Ovary (tissue), 9 donors: Measurements from ENCODE around the gene TFF2. TPM values are rescaled to one million over a fixed set of nuclear protein-coding genes. Genes with fewer than 3 reads are reported as not detected.

Experiments used
- DNase-seq, 5 donors: peaks; one replicate each; pipeline ENCODE4 v3.0.0-alpha.2; 2019 to 2020
- H3K27ac ChIP-seq, 2 donors: fragments of 200-600 bp; one replicate each; pipeline versions ENCODE4 v1.5.1 to v1.8.0; 2019 to 2022
- H3K27me3 ChIP-seq: fragments of 200-600 bp; one replicate; pipeline ENCODE4 v1.8.0; 2022
- H3K36me3 ChIP-seq: fragments of 200-600 bp; sonication (generic); one replicate; pipeline ENCODE4 v1.5.1; 2019
- H3K4me1 ChIP-seq: one replicate; pipeline ENCODE4 v1.8.1; 2013; ENCODE audit warnings: mild to moderate bottlenecking, moderate library complexity; ENCODE audit not compliant: insufficient read depth
- H3K4me3 ChIP-seq: fragments of 200-600 bp; sonication (generic); one replicate; pipeline ENCODE4 v1.5.1; 2017
- H3K9me3 ChIP-seq, 2 donors: fragments of 200-600 bp in 1 of 2; sonication (generic) in 1 of 2; one replicate each; pipeline versions ENCODE4 v1.5.1 to v1.8.1; 2013 to 2019; ENCODE audit warnings: mild to moderate bottlenecking in 1 of 2, moderate library complexity in 1 of 2
- CTCF ChIP-seq, 3 donors: fragments of 450-650 bp in 2 of 3; fragments of 200-600 bp in 1 of 3; IDR thresholded peaks; one replicate each; pipeline versions ENCODE4 v1.5.1 to v1.8.0; 2016 to 2022; ENCODE audit warnings: antibody characterized with exemption in 3 of 3, mild to moderate bottlenecking in 1 of 3
- EP300 ChIP-seq: sonication (generic); formaldehyde crosslinking; IDR thresholded peaks from one replicate; pipeline ENCODE4 v1.6.1; 2017; ENCODE audit warnings: antibody characterized with exemption
- POLR2A ChIP-seq: fragments of 450-650 bp; IDR thresholded peaks from one replicate; pipeline ENCODE4 v1.6.1; 2017; ENCODE audit warnings: antibody characterized with exemption, mild to moderate bottlenecking, moderate library complexity
- WGBS, 3 donors: extraction: QIAGEN DNeasy Blood & Tissue Kit in 1 of 3; methylation state at CpG; one replicate each; pipeline versions ENCODE4 v1.1.5 to v1.1.7; 2013 to 2017; 5-methylcytosine and 5-hydroxymethylcytosine counted together
- intact Hi-C, 4 donors: fragments of 100-400 bp; cut with DNase I; formaldehyde crosslinking; loops; one replicate each; pipeline versions ENCODE4 v1.11.0 to v1.15.1; 2022 to 2023
- polyA plus RNA-seq, 2 donors: library from polyadenylated mRNA; stranded (reverse); fragments of 200-250 nt in 1 of 2; fragments of 350-450 nt in 1 of 2; fragmentation: Illumina TruSeq in 1 of 2; extraction: RNeasy Lipid Tissue Mini Kit (QIAGEN cat#74804) in 1 of 2; gene quantifications; one replicate each; pipeline ENCODE4 v1.2.3, GENCODE V29; 2013 to 2014
- total RNA-seq, 7 donors: library from RNA; depleted of rRNA in 2 of 7; stranded (reverse); fragments of >200 nt in 2 of 7; fragmentation: NEBNext Ultra II Directional in 3 of 7; extraction: Animal tissue kit (Norgen Biotek cat#: 25700) in 3 of 7; gene quantifications; one replicate each; pipeline versions ENCODE4 v1.1.0 to v1.2.4, GENCODE V29; 2016 to 2023
- donor health status: DM: no; HTN: no; CAD: no; lungs with moderate emphysema.
- donor health status: DM: no; HTN: no; CAD: no.
- donor health status: Bipolar disorder and iron deficiency.
- donor health status: DM: yes; HTN: yes; CAD: no.
- donor health status: DM: no; HTN: no; CAD: no.
- donor health status: DM: yes; HTN: yes; CAD: no.

Gene TFF2
- total and polyA plus RNA-seq, 9 donors, result 0.31 to 3.7 TPM; not detected in 7

DNA sequence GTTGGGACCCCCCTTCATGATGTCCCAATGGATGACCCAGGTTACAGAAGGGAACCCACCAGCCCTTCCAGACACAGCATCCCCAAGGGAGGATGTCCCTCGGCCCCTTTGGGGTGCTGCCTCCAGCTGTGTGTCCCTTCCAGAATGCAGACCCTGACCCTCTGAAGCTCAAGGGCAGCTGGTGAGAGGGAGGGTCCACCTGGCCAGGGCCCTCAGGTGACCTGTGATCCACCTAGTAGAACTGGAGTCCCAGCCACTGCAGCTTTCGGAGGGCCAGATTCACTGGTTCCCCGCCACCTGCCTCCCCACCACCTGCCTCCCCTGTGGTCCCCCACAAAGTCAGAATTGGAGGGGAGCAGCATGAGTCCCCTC is 25.2 kb upstream of the TFF2 start:
- TF ChIP-seq EP300 (no peak), CTCF (IDR thresholded peaks at IDR 0.05) (no peak), POLR2A (no peak)
- no peaks in the 10 kb centered on the region for H3K36me3 ChIP-seq
- no peaks in the 10 kb centered on the region for H3K9me3 ChIP-seq
- intact Hi-C loops, result no loop called here
- 57 to 79% (median 74%) methylated on average over 3 of the region's 3 CpGs for WGBS, 3 donors
- no peak for DNase-seq
- H3K27ac ChIP-seq, result no peak overlapping the region
- H3K4me3 ChIP-seq, result no peak overlapping the region
- H3K4me1 ChIP-seq, result no peaks in the 10 kb centered on the region
- H3K27me3 ChIP-seq, result no peaks in the 10 kb centered on the region

DNA sequence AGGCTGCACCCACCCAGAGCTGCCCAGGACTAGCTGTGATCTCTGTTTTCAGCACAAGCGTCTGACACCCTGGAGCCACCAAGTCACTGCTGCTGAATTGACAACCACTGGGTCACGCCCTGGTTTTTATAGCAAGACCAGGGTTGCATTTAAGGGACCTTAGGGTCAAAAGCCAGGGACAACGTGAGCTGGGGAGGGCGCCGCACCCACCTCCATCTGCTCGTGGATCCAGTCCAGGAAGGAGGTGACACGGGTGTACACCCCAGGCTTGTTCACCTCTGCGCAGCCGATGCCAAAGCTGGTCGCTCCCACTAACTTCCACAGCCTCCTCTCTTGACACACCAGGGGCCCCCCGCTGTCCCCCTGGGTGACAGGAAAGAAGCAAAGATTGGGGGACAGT is 24.7 kb upstream of the TFF2 start:
- 58 to 67% (median 63%) methylated on average over 11 of the region's 11 CpGs for WGBS, 3 donors
- Histone ChIP-seq H3K4me3 (no peak overlapping the region), H3K27me3 (no peaks in the 10 kb centered on the region), H3K27ac (no peak overlapping the region), H3K36me3 (no peaks in the 10 kb centered on the region), H3K9me3 (no peaks in the 10 kb centered on the region), H3K4me1 (no peaks in the 10 kb centered on the region)
- intact Hi-C loops, result no loop called here
- DNase-seq, result no peak
- TF ChIP-seq EP300 (no peak), POLR2A (no peak), CTCF (IDR thresholded peaks at IDR 0.05) (no peak)

DNA sequence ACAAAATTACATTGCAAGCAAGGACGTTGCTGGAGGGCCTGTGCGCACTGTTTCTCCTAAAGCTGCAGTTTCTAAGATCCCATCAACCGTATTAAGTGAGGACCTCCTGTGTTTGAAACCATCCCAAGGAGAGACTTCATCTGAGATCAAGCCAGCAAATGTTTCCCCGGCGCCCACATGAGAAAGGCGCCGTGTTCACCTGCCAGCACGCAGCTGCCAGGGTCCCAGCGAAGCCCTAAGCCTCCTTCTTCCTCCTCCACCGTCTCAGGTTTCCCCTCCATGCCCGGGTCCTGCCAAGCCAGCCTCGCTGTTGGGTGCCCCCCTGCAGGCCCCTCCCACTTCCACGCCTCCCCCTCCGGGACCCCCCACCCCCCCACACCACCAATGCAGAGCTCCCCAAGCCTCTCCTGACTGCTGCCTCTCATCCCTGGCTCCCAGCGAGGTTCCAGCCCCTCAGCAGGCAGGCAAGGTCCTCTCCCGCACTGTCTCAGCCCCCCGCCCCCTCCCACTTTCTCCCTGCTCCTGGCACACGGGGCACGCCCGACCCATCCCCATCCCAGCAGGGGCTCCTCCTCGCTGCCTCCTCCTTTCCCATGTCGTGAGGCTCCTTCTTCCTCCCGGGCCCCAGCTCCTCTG is 24.2 kb upstream of the TFF2 start:
- H3K27me3 ChIP-seq, result no peaks in the 10 kb centered on the region
- no peaks in the 10 kb centered on the region for H3K9me3 ChIP-seq
- no peak for DNase-seq
- no peaks in the 10 kb centered on the region for H3K36me3 ChIP-seq
- intact Hi-C loops, result no loop called here
- no peak overlapping the region for H3K4me3 ChIP-seq
- no peak overlapping the region for H3K27ac ChIP-seq
- TF ChIP-seq EP300 (no peak), CTCF (IDR thresholded peaks at IDR 0.05) (no peak), POLR2A (no peak)
- WGBS, 3 donors, result 12 to 20% (median 20%) methylated on average over 21 to 23 of the region's 23 CpGs
- no peaks in the 10 kb centered on the region for H3K4me1 ChIP-seq

GRCh38 chr21:42374457-42374856 is 23.7 kb upstream of the TFF2 start:
- Histone ChIP-seq H3K36me3 (no peaks in the 10 kb centered on the region), H3K27ac (no peak overlapping the region), H3K27me3 (no peaks in the 10 kb centered on the region), H3K9me3 (no peaks in the 10 kb centered on the region), H3K4me1 (no peaks in the 10 kb centered on the region), H3K4me3 (no peak overlapping the region)
- no peak for DNase-seq
- no peak for TF ChIP-seq CTCF (IDR thresholded peaks at IDR 0.05)
- TF ChIP-seq EP300, result no peak
- no peak for TF ChIP-seq POLR2A
- intact Hi-C loops, result no loop called here
- WGBS, 3 donors, result 55 to 68% (median 57%) methylated on average over 7 of the region's 7 CpGs
